GM23338 (cell line): ENCODE measurements around the gene ROS1. TPM values are rescaled to one million over a fixed set of nuclear protein-coding genes. Genes with fewer than 3 reads are reported as not detected.

Experiments used
- ATAC-seq: fragments of 200-7000 bp; cut with Tn5 transposase; 3 replicates; pipeline ENCODE4 v1.9.1; 2020
- DNase-seq: peaks from one replicate; pipeline ENCODE4 v3.0.0-alpha.2; 2015; ENCODE audit warnings: low spot score
- H2AFZ ChIP-seq: fragments of 200-600 bp; sonication (generic); 2 replicates; pipeline ENCODE4 v1.8.0; 2016; ENCODE audit warnings: antibody characterized with exemption, mild to moderate bottlenecking, moderate library complexity
- H3F3A ChIP-seq: fragments of 200-600 bp; sonication (generic); replicated peaks from 2 replicates; pipeline ENCODE4 v1.8.0; 2017; ENCODE audit warnings: antibody characterized with exemption, mixed run types, low read depth
- H3K27ac ChIP-seq: fragments of 200-600 bp; sonication (generic); 2 replicates; pipeline ENCODE4 v1.6.1; 2016; ENCODE audit warnings: low read depth
- H3K27me3 ChIP-seq: fragments of 200-600 bp; sonication (generic); 2 replicates; pipeline ENCODE4 v1.8.0; 2016; ENCODE audit warnings: mild to moderate bottlenecking, mixed run types, moderate library complexity; ENCODE audit not compliant: insufficient read depth
- H3K36me3 ChIP-seq: fragments of 200-600 bp; sonication (generic); 2 replicates; pipeline ENCODE4 v1.8.0; 2016; ENCODE audit warnings: mild to moderate bottlenecking; ENCODE audit not compliant: insufficient read depth
- H3K4me1 ChIP-seq: fragments of 200-600 bp; sonication (generic); 2 replicates; pipeline ENCODE4 v1.8.0; 2016; ENCODE audit warnings: mild to moderate bottlenecking, moderate library complexity; ENCODE audit not compliant: insufficient read depth
- H3K4me2 ChIP-seq: fragments of 200-600 bp; sonication (generic); 2 replicates; pipeline ENCODE4 v1.7.1; 2017; ENCODE audit warnings: mixed run types
- H3K4me3 ChIP-seq: fragments of 200-600 bp; sonication (generic); 2 replicates; pipeline ENCODE4 v1.6.1; 2016; ENCODE audit warnings: mixed run types
- H3K79me2 ChIP-seq: fragments of 200-600 bp; sonication (generic); replicated peaks from 2 replicates; pipeline ENCODE4 v1.8.0; 2017; ENCODE audit warnings: mild to moderate bottlenecking; ENCODE audit not compliant: insufficient read depth
- H3K9me2 ChIP-seq: fragments of 200-600 bp; sonication (generic); 2 replicates; pipeline ENCODE4 v1.8.0; 2017; ENCODE audit not compliant: insufficient read depth
- H4K20me1 ChIP-seq: fragments of 200-600 bp; sonication (generic); replicated peaks from 2 replicates; pipeline ENCODE4 v1.8.0; 2017; ENCODE audit warnings: mild to moderate bottlenecking; ENCODE audit not compliant: insufficient read depth
- H3K27ac Mint-ChIP-seq: 2 replicates; pipeline ENCODE4 v1.8.0; 2020; ENCODE audit warnings: inconsistent platforms, mild to moderate bottlenecking, moderate library complexity, mixed read lengths
- H3K27me3 Mint-ChIP-seq: 3 replicates; pipeline ENCODE4 v1.8.0; 2022; ENCODE audit warnings: low read depth, mild to moderate bottlenecking, moderate library complexity, mixed read lengths, inconsistent platforms; ENCODE audit not compliant: insufficient read depth, poor library complexity
- H3K36me3 Mint-ChIP-seq: 3 replicates; pipeline ENCODE4 v1.8.0; 2021; ENCODE audit warnings: low read depth, mild to moderate bottlenecking, inconsistent platforms, moderate library complexity, mixed read lengths
- H3K4me1 Mint-ChIP-seq: 3 replicates; pipeline ENCODE4 v1.8.0; 2020; ENCODE audit warnings: mild to moderate bottlenecking, inconsistent platforms, mixed read lengths
- H3K4me3 Mint-ChIP-seq: 3 replicates; pipeline ENCODE4 v1.8.0; 2021; ENCODE audit warnings: moderate library complexity, mild to moderate bottlenecking, inconsistent platforms, mixed read lengths
- H3K9me3 Mint-ChIP-seq: 3 replicates; pipeline ENCODE4 v1.8.0; 2020; ENCODE audit warnings: moderate library complexity, mild to moderate bottlenecking, inconsistent platforms, mixed read lengths
- CREB1 ChIP-seq: fragments of 250-450 bp; sonication (Bioruptor Pico); IDR thresholded peaks from 2 replicates; pipeline ENCODE4 v1.5.0; 2020; ENCODE audit warnings: low read depth, mild to moderate bottlenecking, moderate library complexity
- EZH2 ChIP-seq: fragments of 200-600 bp; sonication (generic); IDR thresholded peaks from one replicate; pipeline ENCODE4 v1.8.0; 2017; ENCODE audit warnings: antibody characterized with exemption, mild to moderate bottlenecking, low read depth; ENCODE audit not compliant: unreplicated experiment
- EZH2phosphoT487 ChIP-seq: fragments of 200-600 bp; sonication (generic); IDR thresholded peaks from one replicate; pipeline ENCODE4 v1.8.1; 2018; ENCODE audit warnings: antibody characterized with exemption; ENCODE audit not compliant: unreplicated experiment
- NANOG ChIP-seq: IDR thresholded peaks from 2 replicates; pipeline ENCODE4 v1.6.1; 2016; ENCODE audit warnings: antibody characterized with exemption, borderline replicate concordance
- POLR2AphosphoS5 ChIP-seq: IDR thresholded peaks from 2 replicates; pipeline ENCODE4 v1.6.1; 2016; ENCODE audit warnings: antibody characterized with exemption, low read depth
- STAT1 ChIP-seq: IDR thresholded peaks from one replicate; pipeline ENCODE4 v1.6.1; 2016; ENCODE audit warnings: antibody characterized with exemption; ENCODE audit not compliant: unreplicated experiment
- ZNF114 ChIP-seq: fragments of 250-450 bp; sonication (Bioruptor Pico); IDR thresholded peaks from 2 replicates; pipeline ENCODE4 v1.5.0; 2020; ENCODE audit warnings: mild to moderate bottlenecking, moderate library complexity
- polyA plus RNA-seq: library from polyadenylated mRNA; unstranded; fragments of >200 nt; fragmentation: Nextera tagmentation; extraction: Ambion mirVana; gene quantifications from 2 replicates; pipeline ENCODE4 v1.2.1, GENCODE V29; 2016
- total RNA-seq: library from RNA; depleted of rRNA; stranded (reverse); fragments of >200 nt; shearing (Covaris generic); gene quantifications from 2 replicates; pipeline ENCODE4 v1.2.3, GENCODE V29; 2014
- TF ChIP-seq, protein P1 (sequence below): IDR thresholded peaks from 2 replicates; pipeline ENCODE4 v1.6.1; 2016; ENCODE audit warnings: antibody characterized with exemption
- TF ChIP-seq, protein P2 (sequence below), 2 experiments: fragments of 200-600 bp in 1 of 2; sonication (generic) in 1 of 2; conservative IDR thresholded peaks; 2 replicates each; pipeline versions ENCODE4 v1.5.1 to v1.6.1; 2016 to 2017; ENCODE audit warnings: antibody characterized with exemption in 2 of 2, low read depth in 2 of 2, mild to moderate bottlenecking in 2 of 2, moderate library complexity in 1 of 2
- TF ChIP-seq, protein P3 (sequence below): fragments of 250-450 bp; sonication (Bioruptor Pico); IDR thresholded peaks from 2 replicates; pipeline ENCODE4 v1.5.0; 2020; ENCODE audit warnings: mild to moderate bottlenecking, moderate library complexity

ROS1 gene
- total and polyA plus RNA-seq, 2 experiments from 2014 or later, result not detected

DNA sequence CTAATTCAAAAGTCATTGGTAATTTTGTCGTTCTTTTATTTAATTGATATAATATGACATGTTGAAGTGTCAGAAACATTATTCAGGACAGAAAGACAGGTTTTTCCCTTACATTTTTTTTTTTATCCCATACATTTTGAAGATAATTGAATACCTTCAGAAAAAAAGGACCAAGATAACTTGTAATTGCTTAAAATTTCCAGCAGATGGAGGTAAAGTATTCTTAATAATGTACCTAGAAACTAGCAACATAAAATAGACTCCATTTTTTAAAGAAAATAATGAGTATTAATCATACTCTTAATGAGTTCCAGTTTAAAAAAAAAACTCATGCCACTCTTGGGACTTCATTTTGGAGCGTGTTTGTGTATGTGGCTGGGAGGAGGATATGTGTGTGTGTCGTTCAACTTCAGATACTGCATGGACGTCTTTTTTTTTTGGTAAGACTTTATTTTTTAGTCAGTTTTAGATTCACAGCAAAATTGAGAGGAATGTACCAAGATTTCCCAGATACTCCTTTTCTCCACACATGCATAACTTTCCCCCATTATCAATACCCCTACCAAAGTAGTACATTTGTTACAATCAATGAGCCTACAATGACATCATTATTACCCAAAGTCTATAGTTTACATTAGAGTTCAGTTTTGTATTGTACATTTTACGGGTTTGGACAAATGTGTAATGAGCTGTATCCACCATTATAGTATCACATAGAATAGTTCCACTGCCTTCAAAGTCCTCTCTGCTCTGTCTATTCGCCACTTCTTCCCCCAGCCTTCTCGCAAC, 79.4 kb downstream of the ROS1 start:
- H3K27ac Mint-ChIP-seq, result no peak overlapping the region
- peaks cover 1% of the 10 kb centered on the region for H3K27me3 Mint-ChIP-seq
- no peaks in the 10 kb centered on the region for H3K79me2 ChIP-seq
- no peak overlapping the region for H2AFZ ChIP-seq
- no peaks in the 10 kb centered on the region for H3K4me1 Mint-ChIP-seq
- no peak overlapping the region for H3K4me2 ChIP-seq
- H3K36me3 ChIP-seq, result no peaks in the 10 kb centered on the region
- H4K20me1 ChIP-seq, result no peaks in the 10 kb centered on the region
- peak; percentile 64 for DNase-seq
- no peak overlapping the region for H3K4me3 Mint-ChIP-seq
- H3F3A ChIP-seq, result no peaks in the 10 kb centered on the region
- H3K36me3 Mint-ChIP-seq, result no peaks in the 10 kb centered on the region
- H3K27me3 ChIP-seq, result no peaks in the 10 kb centered on the region
- no peaks in the 10 kb centered on the region for H3K9me3 Mint-ChIP-seq
- TF ChIP-seq, protein P1, sequence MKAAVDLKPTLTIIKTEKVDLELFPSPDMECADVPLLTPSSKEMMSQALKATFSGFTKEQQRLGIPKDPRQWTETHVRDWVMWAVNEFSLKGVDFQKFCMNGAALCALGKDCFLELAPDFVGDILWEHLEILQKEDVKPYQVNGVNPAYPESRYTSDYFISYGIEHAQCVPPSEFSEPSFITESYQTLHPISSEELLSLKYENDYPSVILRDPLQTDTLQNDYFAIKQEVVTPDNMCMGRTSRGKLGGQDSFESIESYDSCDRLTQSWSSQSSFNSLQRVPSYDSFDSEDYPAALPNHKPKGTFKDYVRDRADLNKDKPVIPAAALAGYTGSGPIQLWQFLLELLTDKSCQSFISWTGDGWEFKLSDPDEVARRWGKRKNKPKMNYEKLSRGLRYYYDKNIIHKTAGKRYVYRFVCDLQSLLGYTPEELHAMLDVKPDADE, result no peak
- TF ChIP-seq, protein P2, sequence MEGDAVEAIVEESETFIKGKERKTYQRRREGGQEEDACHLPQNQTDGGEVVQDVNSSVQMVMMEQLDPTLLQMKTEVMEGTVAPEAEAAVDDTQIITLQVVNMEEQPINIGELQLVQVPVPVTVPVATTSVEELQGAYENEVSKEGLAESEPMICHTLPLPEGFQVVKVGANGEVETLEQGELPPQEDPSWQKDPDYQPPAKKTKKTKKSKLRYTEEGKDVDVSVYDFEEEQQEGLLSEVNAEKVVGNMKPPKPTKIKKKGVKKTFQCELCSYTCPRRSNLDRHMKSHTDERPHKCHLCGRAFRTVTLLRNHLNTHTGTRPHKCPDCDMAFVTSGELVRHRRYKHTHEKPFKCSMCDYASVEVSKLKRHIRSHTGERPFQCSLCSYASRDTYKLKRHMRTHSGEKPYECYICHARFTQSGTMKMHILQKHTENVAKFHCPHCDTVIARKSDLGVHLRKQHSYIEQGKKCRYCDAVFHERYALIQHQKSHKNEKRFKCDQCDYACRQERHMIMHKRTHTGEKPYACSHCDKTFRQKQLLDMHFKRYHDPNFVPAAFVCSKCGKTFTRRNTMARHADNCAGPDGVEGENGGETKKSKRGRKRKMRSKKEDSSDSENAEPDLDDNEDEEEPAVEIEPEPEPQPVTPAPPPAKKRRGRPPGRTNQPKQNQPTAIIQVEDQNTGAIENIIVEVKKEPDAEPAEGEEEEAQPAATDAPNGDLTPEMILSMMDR (conservative IDR thresholded peaks at IDR 0.05; ENCODE audit: low read depth in 2 of 2), result peak in 1 of 2 experiments; percentile 71; a peak in 3 of 4 replicates
- H3K4me3 ChIP-seq, result no peak overlapping the region
- no peaks in the 10 kb centered on the region for H3K4me1 ChIP-seq
- H3K9me2 ChIP-seq, result no peaks in the 10 kb centered on the region
- no peak overlapping the region for H3K27ac ChIP-seq
- ATAC-seq, result no peak

DNA sequence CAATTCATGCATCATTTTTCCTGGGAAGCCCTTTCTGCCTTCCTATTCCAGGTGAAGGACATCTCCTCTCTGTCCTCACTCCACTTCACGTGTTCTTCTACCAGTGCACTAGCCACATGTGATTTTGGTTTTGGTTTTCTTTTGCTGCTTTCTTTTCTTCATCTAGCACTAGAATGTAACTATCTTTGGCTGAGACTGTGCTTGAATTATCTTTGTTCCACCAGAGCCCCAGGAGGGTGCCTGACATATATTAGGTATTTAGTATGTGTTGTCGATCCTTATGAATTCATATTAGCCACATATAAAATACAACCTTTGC, 80.5 kb downstream of the ROS1 start:
- Histone ChIP-seq H3K36me3 (no peaks in the 10 kb centered on the region), H3F3A (no peaks in the 10 kb centered on the region), H3K4me1 (no peaks in the 10 kb centered on the region), H3K27ac (no peak overlapping the region), H4K20me1 (no peaks in the 10 kb centered on the region), H3K27me3 (no peaks in the 10 kb centered on the region), H3K4me3 (no peak overlapping the region), H3K9me2 (no peaks in the 10 kb centered on the region), H3K4me2 (no peak overlapping the region), H2AFZ (no peak overlapping the region), H3K79me2 (no peaks in the 10 kb centered on the region)
- Mint-ChIP-seq H3K4me1 (no peaks in the 10 kb centered on the region), H3K4me3 (no peak overlapping the region), H3K9me3 (no peaks in the 10 kb centered on the region), H3K36me3 (no peaks in the 10 kb centered on the region), H3K27ac (no peak overlapping the region), H3K27me3 (peaks cover 1% of the 10 kb centered on the region)
- DNase-seq (no peak), ATAC-seq (no peak)
- TF ChIP-seq, protein P3, sequence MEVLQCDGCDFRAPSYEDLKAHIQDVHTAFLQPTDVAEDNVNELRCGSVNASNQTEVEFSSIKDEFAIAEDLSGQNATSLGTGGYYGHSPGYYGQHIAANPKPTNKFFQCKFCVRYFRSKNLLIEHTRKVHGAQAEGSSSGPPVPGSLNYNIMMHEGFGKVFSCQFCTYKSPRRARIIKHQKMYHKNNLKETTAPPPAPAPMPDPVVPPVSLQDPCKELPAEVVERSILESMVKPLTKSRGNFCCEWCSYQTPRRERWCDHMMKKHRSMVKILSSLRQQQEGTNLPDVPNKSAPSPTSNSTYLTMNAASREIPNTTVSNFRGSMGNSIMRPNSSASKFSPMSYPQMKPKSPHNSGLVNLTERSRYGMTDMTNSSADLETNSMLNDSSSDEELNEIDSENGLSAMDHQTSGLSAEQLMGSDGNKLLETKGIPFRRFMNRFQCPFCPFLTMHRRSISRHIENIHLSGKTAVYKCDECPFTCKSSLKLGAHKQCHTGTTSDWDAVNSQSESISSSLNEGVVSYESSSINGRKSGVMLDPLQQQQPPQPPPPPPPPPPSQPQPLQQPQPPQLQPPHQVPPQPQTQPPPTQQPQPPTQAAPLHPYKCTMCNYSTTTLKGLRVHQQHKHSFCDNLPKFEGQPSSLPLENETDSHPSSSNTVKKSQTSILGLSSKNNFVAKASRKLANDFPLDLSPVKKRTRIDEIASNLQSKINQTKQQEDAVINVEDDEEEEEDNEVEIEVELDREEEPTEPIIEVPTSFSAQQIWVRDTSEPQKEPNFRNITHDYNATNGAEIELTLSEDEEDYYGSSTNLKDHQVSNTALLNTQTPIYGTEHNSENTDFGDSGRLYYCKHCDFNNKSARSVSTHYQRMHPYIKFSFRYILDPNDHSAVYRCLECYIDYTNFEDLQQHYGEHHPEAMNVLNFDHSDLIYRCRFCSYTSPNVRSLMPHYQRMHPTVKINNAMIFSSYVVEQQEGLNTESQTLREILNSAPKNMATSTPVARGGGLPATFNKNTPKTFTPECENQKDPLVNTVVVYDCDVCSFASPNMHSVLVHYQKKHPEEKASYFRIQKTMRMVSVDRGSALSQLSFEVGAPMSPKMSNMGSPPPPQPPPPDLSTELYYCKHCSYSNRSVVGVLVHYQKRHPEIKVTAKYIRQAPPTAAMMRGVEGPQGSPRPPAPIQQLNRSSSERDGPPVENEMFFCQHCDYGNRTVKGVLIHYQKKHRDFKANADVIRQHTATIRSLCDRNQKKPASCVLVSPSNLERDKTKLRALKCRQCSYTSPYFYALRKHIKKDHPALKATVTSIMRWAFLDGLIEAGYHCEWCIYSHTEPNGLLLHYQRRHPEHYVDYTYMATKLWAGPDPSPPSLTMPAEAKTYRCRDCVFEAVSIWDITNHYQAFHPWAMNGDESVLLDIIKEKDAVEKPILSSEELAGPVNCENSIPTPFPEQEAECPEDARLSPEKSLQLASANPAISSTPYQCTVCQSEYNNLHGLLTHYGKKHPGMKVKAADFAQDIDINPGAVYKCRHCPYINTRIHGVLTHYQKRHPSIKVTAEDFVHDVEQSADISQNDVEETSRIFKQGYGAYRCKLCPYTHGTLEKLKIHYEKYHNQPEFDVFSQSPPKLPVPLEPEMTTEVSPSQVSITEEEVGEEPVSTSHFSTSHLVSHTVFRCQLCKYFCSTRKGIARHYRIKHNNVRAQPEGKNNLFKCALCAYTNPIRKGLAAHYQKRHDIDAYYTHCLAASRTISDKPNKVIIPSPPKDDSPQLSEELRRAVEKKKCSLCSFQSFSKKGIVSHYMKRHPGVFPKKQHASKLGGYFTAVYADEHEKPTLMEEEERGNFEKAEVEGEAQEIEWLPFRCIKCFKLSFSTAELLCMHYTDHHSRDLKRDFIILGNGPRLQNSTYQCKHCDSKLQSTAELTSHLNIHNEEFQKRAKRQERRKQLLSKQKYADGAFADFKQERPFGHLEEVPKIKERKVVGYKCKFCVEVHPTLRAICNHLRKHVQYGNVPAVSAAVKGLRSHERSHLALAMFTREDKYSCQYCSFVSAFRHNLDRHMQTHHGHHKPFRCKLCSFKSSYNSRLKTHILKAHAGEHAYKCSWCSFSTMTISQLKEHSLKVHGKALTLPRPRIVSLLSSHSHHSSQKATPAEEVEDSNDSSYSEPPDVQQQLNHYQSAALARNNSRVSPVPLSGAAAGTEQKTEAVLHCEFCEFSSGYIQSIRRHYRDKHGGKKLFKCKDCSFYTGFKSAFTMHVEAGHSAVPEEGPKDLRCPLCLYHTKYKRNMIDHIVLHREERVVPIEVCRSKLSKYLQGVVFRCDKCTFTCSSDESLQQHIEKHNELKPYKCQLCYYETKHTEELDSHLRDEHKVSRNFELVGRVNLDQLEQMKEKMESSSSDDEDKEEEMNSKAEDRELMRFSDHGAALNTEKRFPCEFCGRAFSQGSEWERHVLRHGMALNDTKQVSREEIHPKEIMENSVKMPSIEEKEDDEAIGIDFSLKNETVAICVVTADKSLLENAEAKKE (CRISPR knock-in tag), result no peak
- TF ChIP-seq EZH2 (no peak), CREB1 (CRISPR knock-in tag) (no peak), ZNF114 (CRISPR knock-in tag) (no peak), NANOG (no peak), STAT1 (no peak), POLR2AphosphoS5 (no peak), EZH2phosphoT487 (no peak)
- TF ChIP-seq, protein P2 (conservative IDR thresholded peaks at IDR 0.05; ENCODE audit: low read depth in 2 of 2), result no peak
